Measurements from ENCODE around the gene GIT1.

DNA sequence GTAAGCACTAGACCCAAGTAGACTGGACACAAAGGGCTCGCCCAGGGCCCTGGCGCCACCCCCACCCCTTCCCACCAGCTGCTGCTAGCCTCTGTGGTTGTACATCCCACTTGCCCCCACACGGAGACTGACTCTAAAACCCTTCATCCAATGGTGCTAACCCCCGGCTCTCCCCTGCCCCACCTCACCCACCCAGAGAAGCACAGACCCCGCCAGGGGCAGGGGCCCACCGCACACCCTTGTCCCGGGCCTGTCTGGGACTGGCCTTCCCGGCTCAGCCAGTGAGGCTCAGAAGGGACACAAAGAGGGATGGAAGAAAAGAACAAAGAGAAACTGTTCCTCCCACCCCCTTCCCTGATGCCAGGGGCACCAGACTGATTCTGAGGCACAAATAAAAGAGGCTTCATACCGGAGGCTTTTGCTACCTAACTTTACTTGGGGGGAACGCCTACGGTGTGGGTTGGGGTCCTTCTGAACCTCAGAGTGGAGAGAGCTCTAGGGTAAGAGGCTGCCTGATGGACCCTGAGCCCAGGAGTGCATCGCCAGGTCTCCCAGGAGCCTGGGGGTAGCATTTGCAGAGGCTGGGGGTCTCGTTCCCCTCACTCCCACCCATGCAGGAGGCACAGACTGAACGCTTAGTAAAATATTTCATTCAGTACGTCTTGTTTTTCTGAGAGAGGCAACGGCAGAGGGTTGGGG, 25.1 kb upstream of the GIT1 start:
- TF ChIP-seq JUND (IDR thresholded peaks at IDR 0.05) (no peak), EZH2phosphoT487 (IDR thresholded peaks at IDR 0.05; ENCODE audit: borderline replicate concordance, low read depth) (no peak), RAD21 (IDR thresholded peaks at IDR 0.05; ENCODE audit: low read length) (no peak), NFIC (IDR thresholded peaks at IDR 0.05; ENCODE audit: borderline replicate concordance) (no peak)
- TF ChIP-seq, protein P1, sequence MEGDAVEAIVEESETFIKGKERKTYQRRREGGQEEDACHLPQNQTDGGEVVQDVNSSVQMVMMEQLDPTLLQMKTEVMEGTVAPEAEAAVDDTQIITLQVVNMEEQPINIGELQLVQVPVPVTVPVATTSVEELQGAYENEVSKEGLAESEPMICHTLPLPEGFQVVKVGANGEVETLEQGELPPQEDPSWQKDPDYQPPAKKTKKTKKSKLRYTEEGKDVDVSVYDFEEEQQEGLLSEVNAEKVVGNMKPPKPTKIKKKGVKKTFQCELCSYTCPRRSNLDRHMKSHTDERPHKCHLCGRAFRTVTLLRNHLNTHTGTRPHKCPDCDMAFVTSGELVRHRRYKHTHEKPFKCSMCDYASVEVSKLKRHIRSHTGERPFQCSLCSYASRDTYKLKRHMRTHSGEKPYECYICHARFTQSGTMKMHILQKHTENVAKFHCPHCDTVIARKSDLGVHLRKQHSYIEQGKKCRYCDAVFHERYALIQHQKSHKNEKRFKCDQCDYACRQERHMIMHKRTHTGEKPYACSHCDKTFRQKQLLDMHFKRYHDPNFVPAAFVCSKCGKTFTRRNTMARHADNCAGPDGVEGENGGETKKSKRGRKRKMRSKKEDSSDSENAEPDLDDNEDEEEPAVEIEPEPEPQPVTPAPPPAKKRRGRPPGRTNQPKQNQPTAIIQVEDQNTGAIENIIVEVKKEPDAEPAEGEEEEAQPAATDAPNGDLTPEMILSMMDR (IDR thresholded peaks at IDR 0.05): no peak
- TF ChIP-seq, protein P2, sequence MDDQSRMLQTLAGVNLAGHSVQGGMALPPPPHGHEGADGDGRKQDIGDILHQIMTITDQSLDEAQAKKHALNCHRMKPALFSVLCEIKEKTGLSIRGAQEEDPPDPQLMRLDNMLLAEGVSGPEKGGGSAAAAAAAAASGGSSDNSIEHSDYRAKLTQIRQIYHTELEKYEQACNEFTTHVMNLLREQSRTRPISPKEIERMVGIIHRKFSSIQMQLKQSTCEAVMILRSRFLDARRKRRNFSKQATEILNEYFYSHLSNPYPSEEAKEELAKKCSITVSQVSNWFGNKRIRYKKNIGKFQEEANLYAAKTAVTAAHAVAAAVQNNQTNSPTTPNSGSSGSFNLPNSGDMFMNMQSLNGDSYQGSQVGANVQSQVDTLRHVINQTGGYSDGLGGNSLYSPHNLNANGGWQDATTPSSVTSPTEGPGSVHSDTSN (IDR thresholded peaks at IDR 0.05): no peak
